Endothelial cell of umbilical vein (primary cell): ENCODE data around the gene RBM22. TPM values are rescaled to one million over a fixed set of nuclear protein-coding genes. Genes with fewer than 3 reads are reported as not detected.

Experiments used
- Bru-seq: library from RNA; stranded (reverse); fragments of 400-500 nt; gene quantifications from one replicate; lab custom pipeline; 2021; lab: Mats Ljungman, UMichigan
- BruChase-seq, 2 experiments: library from RNA; stranded (reverse); fragments of 400-500 nt; gene quantifications; one replicate each; lab custom pipeline; 2021; lab: Mats Ljungman, UMichigan
- BruUV-seq: library from RNA; stranded (reverse); fragments of 400-500 nt; replicated peaks from 2 replicates; lab custom pipeline; 2021; lab: Mats Ljungman, UMichigan
- CTCF ChIA-PET: fragments of 300-600, 350-600 bp; sonication (Branson Sonifier 250); formaldehyde crosslinking; loops from one replicate; lab custom pipeline; 2021; ENCODE audit warnings: antibody characterized with exemption, inconsistent platforms; lab: Charles Lee
- POLR2A ChIA-PET: fragments of 300-600, 350-600 bp; sonication (Branson Sonifier 250); formaldehyde crosslinking; loops from one replicate; lab custom pipeline; 2021; ENCODE audit warnings: antibody characterized with exemption, inconsistent platforms; lab: Charles Lee
- DNase-seq: peaks from one replicate; pipeline ENCODE4 v3.0.0-alpha.2; 2011; ENCODE audit warnings: low read depth, low spot score
- FAIRE-seq: peaks from 2 replicates; lab custom pipeline; 2011; peaks lifted over from hg19 to GRCh38; lab: Jason Lieb, UNC
- H2AFZ ChIP-seq: 2 replicates; pipeline ENCODE4 v1.6.0; 2012; ENCODE audit warnings: low read depth, low read length, control low read depth, inconsistent platforms
- H3K27ac ChIP-seq: 2 replicates; pipeline ENCODE4 v1.5.1; 2011; ENCODE audit warnings: low read depth, mild to moderate bottlenecking, control low read depth, low read length, moderate library complexity; ENCODE audit not compliant: insufficient read depth
- H3K27me3 ChIP-seq, 2 experiments: 2 replicates each; pipeline versions ENCODE4 v1.6.0 to v1.6.1; 2011; ENCODE audit warnings: low read length in 2 of 2, mixed read lengths in 1 of 2; ENCODE audit not compliant: control insufficient read depth in 2 of 2, insufficient read depth in 2 of 2
- H3K36me3 ChIP-seq, 2 experiments: 2 replicates in 1 of 2; 3 replicates in 1 of 2; pipeline ENCODE4 v1.5.1; 2011; ENCODE audit warnings: low read length in 2 of 2, mild to moderate bottlenecking in 1 of 2, moderate library complexity in 1 of 2; ENCODE audit not compliant: control insufficient read depth in 2 of 2, insufficient read depth in 2 of 2; ENCODE audit errors: extremely low read depth in 1 of 2
- H3K4me1 ChIP-seq: 3 replicates; pipeline ENCODE4 v1.5.1; 2011; ENCODE audit warnings: mild to moderate bottlenecking, low read length; ENCODE audit not compliant: control insufficient read depth, insufficient read depth; ENCODE audit errors: extremely low read depth
- H3K4me2 ChIP-seq: 2 replicates; pipeline ENCODE4 v1.6.1; 2011; ENCODE audit warnings: low read length, control low read depth, mixed read lengths; ENCODE audit not compliant: insufficient read depth
- H3K4me3 ChIP-seq, 3 experiments: fragments of 200-600 bp in 1 of 3; sonication (generic), shearing (Covaris generic) in 1 of 3; replicated peaks in 1 of 3; 2 replicates each; pipeline ENCODE4 v1.5.1; 2011 to 2016; ENCODE audit warnings: control low read depth in 3 of 3, low read length in 3 of 3, mild to moderate bottlenecking in 2 of 3, inconsistent platforms in 1 of 3, low read depth in 1 of 3, moderate library complexity in 1 of 3; ENCODE audit not compliant: insufficient read depth in 1 of 3
- H3K79me2 ChIP-seq: 2 replicates; pipeline ENCODE4 v1.6.0; 2012; ENCODE audit warnings: low read length, inconsistent platforms; ENCODE audit not compliant: control insufficient read depth, insufficient read depth
- H3K9ac ChIP-seq: replicated peaks from 2 replicates; pipeline ENCODE3; 2011; ENCODE audit warnings: low read length, control low read depth; ENCODE audit not compliant: insufficient read depth; ENCODE audit errors: extremely low read depth
- H3K9me1 ChIP-seq: replicated peaks from 3 replicates; pipeline ENCODE4 v1.6.0; 2011; ENCODE audit warnings: mild to moderate bottlenecking, low read length; ENCODE audit not compliant: control insufficient read depth, insufficient read depth; ENCODE audit errors: extremely low read depth
- H3K9me3 ChIP-seq: replicated peaks from 2 replicates; pipeline ENCODE4 v1.5.1; 2012; ENCODE audit warnings: low read length, inconsistent platforms; ENCODE audit not compliant: control insufficient read depth, insufficient read depth
- H4K20me1 ChIP-seq: replicated peaks from 2 replicates; pipeline ENCODE3; 2011; ENCODE audit warnings: mild to moderate bottlenecking, low read length; ENCODE audit not compliant: control insufficient read depth, insufficient read depth; ENCODE audit errors: extremely low read depth
- FOS ChIP-seq: IDR thresholded peaks from 2 replicates; pipeline ENCODE4 v1.6.1; 2011; ENCODE audit warnings: mild to moderate bottlenecking, low read length, moderate library complexity, borderline replicate concordance; ENCODE audit not compliant: insufficient read depth
- POLR2A ChIP-seq: IDR thresholded peaks from 2 replicates; pipeline ENCODE4 v1.6.1; 2012; ENCODE audit warnings: low read depth, mild to moderate bottlenecking, control low read depth, low read length
- POLR2AphosphoS5 ChIP-seq: IDR thresholded peaks from 2 replicates; pipeline ENCODE4 v1.6.1; 2012; ENCODE audit warnings: low read depth, mild to moderate bottlenecking, control low read depth, low read length, moderate library complexity; ENCODE audit not compliant: insufficient read depth
- dilution Hi-C: fragments of 300-500 bp; cut with MboI; formaldehyde crosslinking; loops from one replicate; pipeline ENCODE4 v1.15.0; 2019; ENCODE audit warnings: low sequenced_read_pairs; ENCODE audit not compliant: extremely low pct_ligation_motif_present
- intact Hi-C: fragments of 100-400 bp; cut with micrococcal nuclease; formaldehyde crosslinking; loops from one replicate; pipeline ENCODE4 v1.10.0; 2022
- long read RNA-seq: library from polyadenylated mRNA; stranded (forward); transcript quantifications from one replicate; pipeline ENCODE4 v2.0.0, GENCODE V29; 2021
- polyA minus RNA-seq, 3 experiments: library from RNA; depleted of rRNA, polyadenylated mRNA; stranded (reverse); fragments of >200 nt; gene quantifications; 1 replicate in 1 of 3; 2 replicates in 2 of 3; pipeline ENCODE4 v1.2.3, GENCODE V29; 2011
- polyA plus RNA-seq, 4 experiments: library from polyadenylated mRNA; depleted of rRNA in 3 of 4; stranded (reverse) in 3 of 4; unstranded in 1 of 4; fragments of >200 nt; gene quantifications; 2 replicates each; pipeline versions ENCODE4 v1.2.1 to v1.2.3, GENCODE V29; 2011 to 2012; ENCODE audit warnings: missing spikeins in 1 of 4
- total RNA-seq: library from RNA; stranded (reverse); gene quantifications from 2 replicates; pipeline ENCODE4 v1.2.3, GENCODE V29; 2021
- TF ChIP-seq, protein P1 (sequence below), 2 donors: IDR thresholded peaks; 1 replicate in 1 of 2; 2 replicates in 1 of 2; pipeline ENCODE4 v1.5.1; 2011; ENCODE audit warnings: low read length in 2 of 2, mild to moderate bottlenecking in 2 of 2, moderate library complexity in 2 of 2, control low read depth in 1 of 2, inconsistent platforms in 1 of 2, low read depth in 1 of 2; ENCODE audit not compliant: insufficient read depth in 1 of 2; ENCODE audit errors: extremely low read depth in 1 of 2

RBM22 gene
- total RNA-seq (44.4 and 51.2 TPM in 2 replicates), polyA plus RNA-seq (37.0 and 41.8 TPM in 2 replicates), polyA minus RNA-seq (34.4 and 36.8 TPM in 2 replicates), Bru-seq, nascent RNA (percentile 90 among the genes with signal in this experiment), BruChase-seq, experiment 1, labeled RNA remaining after a 6-hour chase (percentile 87 among the genes with signal in this experiment), BruChase-seq, experiment 2, labeled RNA remaining after a 2-hour chase (percentile 93 among the genes with signal in this experiment)
- polyA plus RNA-seq (2011; cell fraction: cytosol; rRNA removed), result 39.8 and 41.8 TPM in 2 replicates
- polyA plus RNA-seq (2011; cell fraction: nucleus; rRNA removed), result 85.3 and 110 TPM in 2 replicates
- 33.1 and 42.8 TPM in 2 replicates for polyA plus RNA-seq (2012)
- polyA minus RNA-seq (2011; cell fraction: cytosol; rRNA and poly(A)+ RNA removed), result 18.9 TPM
- 40.7 and 55.0 TPM in 2 replicates for polyA minus RNA-seq (2011; cell fraction: nucleus; rRNA and poly(A)+ RNA removed)
- long read RNA-seq, transcript RBM22-201 (11 exons, 2,342 nt), result major isoform, 95 of 107 reads
- long read RNA-seq, partial matches to known transcripts, result 5 of 107 reads
- long read RNA-seq, other reads (novel, unspliced or antisense), result 7 of 107 reads

- peak within 1 kb of the TSS; percentile 95 for H3K4me2 ChIP-seq
- peaks cover 24% of the 10 kb centered on the region for H3K79me2 ChIP-seq
- POLR2A ChIA-PET, result interaction anchor here (1.0 to 1.1 kb wide), 3 partner anchors 11 to 58 kb away, joined by 3 to 5 read pairs (median 5); partner anchors contain the start of gene DCTN4
- peaks cover 13% of the 10 kb centered on the region for H3K4me1 ChIP-seq
- H3K36me3 ChIP-seq, result peaks cover 16 to 22% of the 10 kb centered on the region in 2 experiments
- dilution Hi-C loops (no loop called here), intact Hi-C loops (loop anchor here (1.0 to 5.0 kb wide), 6 partner anchors 58 to 464 kb away; partner anchors contain the start of gene DCTN4)
- CTCF ChIA-PET, result interaction anchor here (0.7 to 2.6 kb wide), 36 partner anchors 8 to 464 kb away, joined by 3 to 33 read pairs (median 4); partner anchors contain the start of genes DCTN4, IRGM and SMIM3
- peak within 1 kb of the TSS; percentile 86 for H2AFZ ChIP-seq
- FAIRE-seq, result peak; percentile 98
- DNase-seq, result peak; percentile 92
- H4K20me1 ChIP-seq, result no peaks in the 10 kb centered on the region
- no peaks in the 10 kb centered on the region for H3K9me1 ChIP-seq
- H3K27me3 ChIP-seq, result peaks cover 3 to 6% of the 10 kb centered on the region in 2 experiments
- peak within 1 kb of the TSS; percentile 73 for H3K27ac ChIP-seq
- peak within 1 kb of the TSS; percentile 45 to 98 (median 69) for H3K4me3 ChIP-seq
- no peaks in the 10 kb centered on the region for H3K9me3 ChIP-seq
- no TSS peak for BruUV-seq
- peak within 1 kb of the TSS; percentile 85 for H3K9ac ChIP-seq
- TF ChIP-seq POLR2AphosphoS5, result peak; percentile 90
- TF ChIP-seq FOS, result no peak
- TF ChIP-seq POLR2A, result peak; percentile 93
- TF ChIP-seq, protein P1, sequence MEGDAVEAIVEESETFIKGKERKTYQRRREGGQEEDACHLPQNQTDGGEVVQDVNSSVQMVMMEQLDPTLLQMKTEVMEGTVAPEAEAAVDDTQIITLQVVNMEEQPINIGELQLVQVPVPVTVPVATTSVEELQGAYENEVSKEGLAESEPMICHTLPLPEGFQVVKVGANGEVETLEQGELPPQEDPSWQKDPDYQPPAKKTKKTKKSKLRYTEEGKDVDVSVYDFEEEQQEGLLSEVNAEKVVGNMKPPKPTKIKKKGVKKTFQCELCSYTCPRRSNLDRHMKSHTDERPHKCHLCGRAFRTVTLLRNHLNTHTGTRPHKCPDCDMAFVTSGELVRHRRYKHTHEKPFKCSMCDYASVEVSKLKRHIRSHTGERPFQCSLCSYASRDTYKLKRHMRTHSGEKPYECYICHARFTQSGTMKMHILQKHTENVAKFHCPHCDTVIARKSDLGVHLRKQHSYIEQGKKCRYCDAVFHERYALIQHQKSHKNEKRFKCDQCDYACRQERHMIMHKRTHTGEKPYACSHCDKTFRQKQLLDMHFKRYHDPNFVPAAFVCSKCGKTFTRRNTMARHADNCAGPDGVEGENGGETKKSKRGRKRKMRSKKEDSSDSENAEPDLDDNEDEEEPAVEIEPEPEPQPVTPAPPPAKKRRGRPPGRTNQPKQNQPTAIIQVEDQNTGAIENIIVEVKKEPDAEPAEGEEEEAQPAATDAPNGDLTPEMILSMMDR (IDR thresholded peaks at IDR 0.05; ENCODE audit: extremely low read depth in 1 of 2, insufficient read depth in 1 of 2, low read depth in 1 of 2, low read length in 2 of 2), result peak; percentile 40 to 78
These were observed at the start of gene RBM22 for GRCh38 chr5:150700594-150701377. RBM22 (minus strand) TSS chr5:150701062; CDS start chr5:150700985, 77 bp downstream.
